NCI-H748 (cell line): Measurements from ENCODE around the gene CADPS.

Source experiments
- DNase-seq: peaks from one replicate; lab custom pipeline; 2025; ENCODE audit not compliant: unreplicated experiment; lab: John Stamatoyannopoulos, UW

Gene CADPS

GRCh38 chr3:62699728-62700127, 175.5 kb downstream of the CADPS start:
- no peak for DNase-seq

GRCh38 chr3:62696011-62696410, 179.2 kb downstream of the CADPS start:
- DNase-seq = no peak

- no peak for DNase-seq
Measured at GRCh38 chr3:62688812-62689211, 186.4 kb downstream of the CADPS start.

GRCh38 chr3:62688050-62688449, 187.2 kb downstream of the CADPS start:
- no peak for DNase-seq

GRCh38 chr3:62686503-62687294, 188.5 kb downstream of the CADPS start:
- no peak for DNase-seq

- DNase-seq = no peak
Measured at GRCh38 chr3:62682826-62683225, 192.4 kb downstream of the CADPS start.

- no peak for DNase-seq
Measured at GRCh38 chr3:62679988-62680387, 195.2 kb downstream of the CADPS start.

- no peak for DNase-seq
Measured at GRCh38 chr3:62678841-62679240, 196.4 kb downstream of the CADPS start.

- no peak for DNase-seq
Measured at GRCh38 chr3:62677926-62678325, 197.3 kb downstream of the CADPS start.

- DNase-seq = no peak
Measured at GRCh38 chr3:62676689-62677271, 198.4 kb downstream of the CADPS start.

GRCh38 chr3:62675492-62675891, 199.7 kb downstream of the CADPS start:
- no peak for DNase-seq

- DNase-seq = no peak
Measured at GRCh38 chr3:62672988-62673313, 202.3 kb downstream of the CADPS start.

- DNase-seq = no peak
Measured at GRCh38 chr3:62672270-62672987, 202.8 kb downstream of the CADPS start.

- no peak for DNase-seq
Measured at GRCh38 chr3:62670351-62670750, 204.9 kb downstream of the CADPS start.

- DNase-seq = no peak
Measured at GRCh38 chr3:62669161-62669560, 206.1 kb downstream of the CADPS start.

GRCh38 chr3:62667714-62668113, 207.5 kb downstream of the CADPS start:
- DNase-seq = peak; percentile 4

- DNase-seq = peak; percentile 77
Measured at GRCh38 chr3:62665627-62666437, 209.4 kb downstream of the CADPS start.

GRCh38 chr3:62662677-62663076, 212.5 kb downstream of the CADPS start:
- DNase-seq = no peak

- DNase-seq = no peak
Measured at GRCh38 chr3:62659660-62660059, 215.6 kb downstream of the CADPS start.

GRCh38 chr3:62655691-62656063, 219.5 kb downstream of the CADPS start:
- no peak for DNase-seq

- DNase-seq = no peak
Measured at GRCh38 chr3:62655056-62655690, 220.0 kb downstream of the CADPS start.
